Measurements from ENCODE around the gene RCBTB2. TPM values are rescaled to one million over a fixed set of nuclear protein-coding genes. Genes with fewer than 3 reads are reported as not detected.

The RCBTB2 gene
- total RNA-seq, 4 donors from 2014 or later: 29.1 to 49.6 (median 34.9) TPM

DNA sequence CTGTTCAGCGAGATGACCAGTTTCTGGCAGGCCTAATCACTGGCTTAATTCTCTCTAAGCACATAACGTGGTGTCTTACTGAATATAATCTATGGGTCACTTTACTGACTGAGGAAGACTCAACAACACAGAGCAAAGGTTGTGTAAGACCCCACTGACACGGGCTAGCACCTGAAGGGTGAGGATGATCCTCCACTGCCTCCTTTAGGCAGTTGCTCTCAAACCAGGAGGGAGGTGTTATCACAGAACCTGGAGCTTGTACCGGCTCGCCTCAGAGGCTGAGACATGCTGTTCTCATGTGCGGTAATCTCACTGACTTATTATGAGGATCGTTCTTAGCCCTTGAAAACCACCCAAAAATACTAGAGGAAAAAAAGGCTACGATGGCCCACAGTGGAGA is 28.3 kb downstream of the RCBTB2 start:
- WGBS, 2 donors: 92 to 94% methylated on average over 8 of the region's 8 CpGs
- no peaks in the 10 kb centered on the region for H3K36me3 ChIP-seq

DNA sequence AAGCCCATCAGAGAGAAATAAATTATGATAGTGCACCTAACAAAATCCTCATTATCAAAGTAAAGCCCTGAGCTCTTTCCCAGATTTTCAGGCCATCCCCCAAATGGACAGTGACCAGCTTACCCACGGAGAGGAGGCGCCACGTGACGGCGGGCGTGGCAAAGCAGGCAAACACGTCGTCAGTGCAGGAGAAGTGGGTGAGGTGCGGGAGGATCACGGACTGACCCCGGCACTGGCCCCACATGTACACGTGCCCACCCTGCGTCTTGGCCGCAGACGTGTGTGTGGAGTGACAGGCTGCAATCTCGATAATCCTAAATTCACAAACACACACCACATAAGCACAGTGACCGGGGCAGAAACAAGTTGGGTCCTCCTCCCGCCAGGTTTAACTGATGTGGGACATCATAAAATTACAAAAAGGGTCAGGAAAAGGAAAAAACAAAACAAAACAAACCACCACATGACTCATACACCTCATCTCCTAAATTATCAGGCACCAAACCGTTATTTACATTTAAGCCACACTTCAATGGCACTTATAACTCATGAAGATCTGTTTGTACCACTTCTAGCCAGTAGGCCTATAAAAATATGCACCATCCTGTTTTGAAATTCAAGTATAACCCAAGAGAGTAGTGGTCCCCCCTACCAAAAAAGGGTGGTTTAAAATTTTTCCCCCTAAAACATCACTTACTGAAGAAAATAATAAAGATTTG is 30.1 kb downstream of the RCBTB2 start:
- Histone ChIP-seq H3K4me1 (no peaks in the 10 kb centered on the region), H3K4me3 (replicated peaks in 1 of 3) (no peak overlapping the region), H3K36me3 (no peaks in the 10 kb centered on the region), H3K27ac (no peak overlapping the region), H3K9me3 (no peaks in the 10 kb centered on the region), H3K27me3 (no peaks in the 10 kb centered on the region)
- no peak for DNase-seq
- intact Hi-C loops (cut with DNase I): no loop called here
- WGBS, 2 donors: 88 to 94% methylated on average over 19 of the region's 19 CpGs
- TF ChIP-seq, protein P1, sequence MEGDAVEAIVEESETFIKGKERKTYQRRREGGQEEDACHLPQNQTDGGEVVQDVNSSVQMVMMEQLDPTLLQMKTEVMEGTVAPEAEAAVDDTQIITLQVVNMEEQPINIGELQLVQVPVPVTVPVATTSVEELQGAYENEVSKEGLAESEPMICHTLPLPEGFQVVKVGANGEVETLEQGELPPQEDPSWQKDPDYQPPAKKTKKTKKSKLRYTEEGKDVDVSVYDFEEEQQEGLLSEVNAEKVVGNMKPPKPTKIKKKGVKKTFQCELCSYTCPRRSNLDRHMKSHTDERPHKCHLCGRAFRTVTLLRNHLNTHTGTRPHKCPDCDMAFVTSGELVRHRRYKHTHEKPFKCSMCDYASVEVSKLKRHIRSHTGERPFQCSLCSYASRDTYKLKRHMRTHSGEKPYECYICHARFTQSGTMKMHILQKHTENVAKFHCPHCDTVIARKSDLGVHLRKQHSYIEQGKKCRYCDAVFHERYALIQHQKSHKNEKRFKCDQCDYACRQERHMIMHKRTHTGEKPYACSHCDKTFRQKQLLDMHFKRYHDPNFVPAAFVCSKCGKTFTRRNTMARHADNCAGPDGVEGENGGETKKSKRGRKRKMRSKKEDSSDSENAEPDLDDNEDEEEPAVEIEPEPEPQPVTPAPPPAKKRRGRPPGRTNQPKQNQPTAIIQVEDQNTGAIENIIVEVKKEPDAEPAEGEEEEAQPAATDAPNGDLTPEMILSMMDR (IDR thresholded peaks at IDR 0.05): no peak
- TF ChIP-seq POLR2A (IDR thresholded peaks at IDR 0.05): no peak

More for the DNA sequence above, 28.3 kb downstream of the RCBTB2 start:
- intact Hi-C loops (cut with DNase I): no loop called here
- no peaks in the 10 kb centered on the region for H3K9me3 ChIP-seq
- TF ChIP-seq, protein P1 (IDR thresholded peaks at IDR 0.05): no peak
- TF ChIP-seq POLR2A (IDR thresholded peaks at IDR 0.05): no peak
- H3K27me3 ChIP-seq: no peaks in the 10 kb centered on the region
- no peak overlapping the region for H3K4me3 ChIP-seq (replicated peaks in 1 of 3)
- no peak for DNase-seq
- no peaks in the 10 kb centered on the region for H3K4me1 ChIP-seq
- H3K27ac ChIP-seq: peak overlapping the region in 1 of 3 donors; percentile 7

DNA sequence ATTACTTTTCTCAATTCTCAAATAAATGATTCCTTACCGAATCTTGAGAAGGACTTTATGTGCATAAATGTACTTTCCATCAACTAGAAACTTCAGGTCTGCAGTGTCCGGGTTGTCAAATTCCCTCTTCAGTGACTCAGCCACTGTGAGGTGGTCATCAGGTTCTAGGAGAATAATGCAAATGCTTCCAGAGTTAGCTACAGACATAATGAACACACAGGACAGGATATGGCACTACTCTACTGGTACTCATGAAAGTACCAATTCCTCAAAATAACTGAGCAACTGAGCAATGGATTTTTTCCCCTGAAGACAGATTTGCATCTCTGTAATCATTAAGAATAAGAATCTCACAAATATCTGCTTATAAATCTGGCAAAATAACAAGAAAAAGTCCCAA is 31.2 kb downstream of the RCBTB2 start:
- Histone ChIP-seq H3K9me3 (no peaks in the 10 kb centered on the region), H3K4me1 (no peaks in the 10 kb centered on the region), H3K27ac (no peak overlapping the region), H3K36me3 (no peaks in the 10 kb centered on the region), H3K4me3 (replicated peaks in 1 of 3) (no peak overlapping the region), H3K27me3 (no peaks in the 10 kb centered on the region)
- intact Hi-C loops (cut with DNase I): no loop called here
- TF ChIP-seq, protein P1 (IDR thresholded peaks at IDR 0.05): no peak
- TF ChIP-seq POLR2A (IDR thresholded peaks at IDR 0.05): no peak
- 91 to 94% methylated on average over 2 of the region's 2 CpGs for WGBS, 2 donors
- DNase-seq: no peak

DNA sequence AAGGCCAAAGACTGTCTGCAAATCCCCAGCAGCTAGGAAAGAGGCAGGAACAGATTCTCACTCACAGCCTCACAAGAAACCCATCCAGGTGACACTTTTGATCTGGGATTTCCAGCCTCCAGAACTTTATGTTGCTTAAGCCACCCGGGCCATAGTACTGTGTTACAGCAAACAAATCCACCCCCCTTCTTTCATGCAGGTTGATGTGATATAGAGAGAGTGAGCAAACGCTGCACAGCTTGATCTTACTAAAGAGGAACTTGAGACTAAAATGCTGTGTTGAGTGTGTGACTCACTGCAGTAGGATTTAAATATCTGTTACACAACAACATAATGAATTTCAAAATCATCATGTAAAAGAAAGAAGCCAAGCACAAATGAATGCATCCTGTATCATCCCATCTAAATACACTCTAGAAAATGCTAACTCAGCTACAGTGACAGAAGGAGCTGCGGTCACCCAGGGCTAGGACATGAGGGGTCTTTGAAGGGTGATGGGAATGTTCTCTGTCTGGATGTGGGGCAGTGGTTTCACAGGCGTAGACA is 32.2 kb downstream of the RCBTB2 start:
- Histone ChIP-seq H3K27ac (no peak overlapping the region), H3K9me3 (no peaks in the 10 kb centered on the region), H3K4me3 (replicated peaks in 1 of 3) (no peak overlapping the region), H3K36me3 (no peaks in the 10 kb centered on the region), H3K4me1 (no peaks in the 10 kb centered on the region), H3K27me3 (no peaks in the 10 kb centered on the region)
- no peak for TF ChIP-seq POLR2A (IDR thresholded peaks at IDR 0.05)
- TF ChIP-seq, protein P1 (IDR thresholded peaks at IDR 0.05): no peak
- WGBS, 2 donors: 77 to 84% methylated on average over 4 of the region's 4 CpGs
- no peak for DNase-seq
- intact Hi-C loops (cut with DNase I): no loop called here

DNA sequence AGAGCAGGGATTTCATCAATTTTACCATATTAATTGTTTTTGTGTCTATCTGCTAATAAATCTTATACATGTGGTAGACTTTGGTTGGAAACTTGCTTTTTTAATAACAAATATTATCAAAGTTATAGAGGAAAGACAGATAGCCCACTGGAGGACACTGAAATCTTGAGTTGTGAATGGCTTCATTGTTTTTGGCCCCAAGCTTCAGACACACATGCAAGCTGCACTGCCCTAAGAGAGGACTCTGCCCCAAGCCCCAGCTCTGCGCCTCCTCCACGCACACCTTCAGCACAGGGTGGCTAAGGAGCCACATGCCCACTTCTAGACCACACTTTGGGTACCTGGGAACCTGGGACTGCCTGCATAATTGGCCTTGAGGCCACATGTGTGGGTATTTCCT is 35.2 kb downstream of the RCBTB2 start:
- TF ChIP-seq, protein P1 (IDR thresholded peaks at IDR 0.05): no peak
- no peak for TF ChIP-seq POLR2A (IDR thresholded peaks at IDR 0.05)
- Histone ChIP-seq H3K27ac (no peak overlapping the region), H3K36me3 (no peaks in the 10 kb centered on the region), H3K4me3 (replicated peaks in 1 of 3) (no peak overlapping the region), H3K4me1 (no peaks in the 10 kb centered on the region), H3K9me3 (no peaks in the 10 kb centered on the region), H3K27me3 (no peaks in the 10 kb centered on the region)
- intact Hi-C loops (cut with DNase I): no loop called here
- no peak for DNase-seq
- 100% methylated on average over 2 of the region's 2 CpGs for WGBS, 2 donors

Measured in thyroid gland (tissue), 4 donors.